Nephron progenitor cell (in vitro differentiated cells): ENCODE data around the gene ERLEC1.

Experiments
- DNase-seq: peaks from one replicate; pipeline ENCODE4 v3.0.0; 2021
- H3K27ac Mint-ChIP-seq: 2 replicates; pipeline ENCODE4 v1.8.0; 2021; ENCODE audit warnings: mild to moderate bottlenecking, moderate library complexity, mixed read lengths
- H3K27me3 Mint-ChIP-seq: 2 replicates; pipeline ENCODE4 v1.8.0; 2021; ENCODE audit warnings: mild to moderate bottlenecking, low read depth, mixed read lengths; ENCODE audit not compliant: poor library complexity
- H3K36me3 Mint-ChIP-seq: 2 replicates; pipeline ENCODE4 v1.8.0; 2021; ENCODE audit warnings: low read depth, mixed read lengths
- H3K4me1 Mint-ChIP-seq: 2 replicates; pipeline ENCODE4 v1.8.0; 2021; ENCODE audit warnings: mixed read lengths
- H3K4me3 Mint-ChIP-seq: 2 replicates; pipeline ENCODE4 v1.8.0; 2021; ENCODE audit warnings: mild to moderate bottlenecking, moderate library complexity, mixed read lengths
- H3K9me3 Mint-ChIP-seq: 2 replicates; pipeline ENCODE4 v1.8.0; 2021; ENCODE audit warnings: mild to moderate bottlenecking, moderate library complexity, mixed read lengths
- CTCF ChIP-seq: fragments of 200-600 bp; sonication (generic); IDR thresholded peaks from 2 replicates; pipeline ENCODE4 v1.5.0; 2021; ENCODE audit warnings: antibody characterized with exemption

Gene ERLEC1

DNA sequence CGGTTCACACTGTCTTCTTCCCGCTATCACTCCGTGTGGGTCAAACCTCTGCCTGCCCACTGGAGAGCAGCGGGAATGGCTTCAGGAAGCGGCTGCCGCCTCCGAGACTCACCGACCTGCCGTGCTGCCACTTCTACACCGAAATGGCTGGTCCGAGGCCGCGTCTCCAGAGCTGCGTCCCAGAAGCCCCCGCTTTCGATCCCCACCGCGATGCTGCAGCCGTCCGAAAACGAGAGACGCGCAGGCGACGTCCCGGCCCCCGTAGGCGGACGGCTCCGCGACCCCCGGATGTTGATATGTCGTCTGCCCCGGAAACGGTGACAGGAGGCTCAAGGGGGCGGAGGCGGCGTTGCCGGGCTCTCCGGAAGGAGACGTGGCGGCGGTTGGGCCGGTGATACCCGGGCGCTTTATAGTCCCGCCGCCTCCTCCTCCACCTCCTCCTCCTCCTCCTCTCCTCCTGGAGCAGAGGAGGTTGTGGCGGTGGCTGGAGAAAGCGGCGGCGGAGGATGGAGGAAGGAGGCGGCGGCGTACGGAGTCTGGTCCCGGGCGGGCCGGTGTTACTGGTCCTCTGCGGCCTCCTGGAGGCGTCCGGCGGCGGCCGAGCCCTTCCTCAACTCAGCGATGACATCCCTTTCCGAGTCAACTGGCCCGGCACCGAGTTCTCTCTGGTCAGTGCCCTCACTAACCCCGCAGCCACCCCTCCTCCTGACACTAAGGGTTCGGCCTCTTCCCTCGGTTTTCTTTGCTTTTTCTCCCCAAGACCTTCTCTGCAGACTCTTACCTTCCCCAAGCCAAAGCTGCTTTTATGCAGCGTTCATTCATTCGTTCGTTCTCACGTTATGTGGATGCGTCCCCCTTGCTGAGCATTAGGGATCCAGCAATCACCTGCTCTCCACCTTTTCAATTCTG, at the start of gene ERLEC1, which contains the start of gene ASB3:
ERLEC1 (plus strand) TSS at position 340 of the 909 bp plus-strand sequence; CDS start at position 507, 167 bp downstream.
ASB3 (minus strand) TSS at position 249 of the 909 bp plus-strand sequence. CDS start 21,381 bp downstream, outside the sequence.
- Mint-ChIP-seq H3K27me3 (peaks cover 5% of the 10 kb centered on the region), H3K36me3 (peaks cover 15% of the 10 kb centered on the region), H3K4me1 (peaks cover 50% of the 10 kb centered on the region), H3K9me3 (no peaks in the 10 kb centered on the region), H3K27ac (peak within 1 kb of the TSS; percentile 100), H3K4me3 (peak within 1 kb of the TSS; percentile 98)
- peak; percentile 89 for DNase-seq
- no peak for TF ChIP-seq CTCF

DNA sequence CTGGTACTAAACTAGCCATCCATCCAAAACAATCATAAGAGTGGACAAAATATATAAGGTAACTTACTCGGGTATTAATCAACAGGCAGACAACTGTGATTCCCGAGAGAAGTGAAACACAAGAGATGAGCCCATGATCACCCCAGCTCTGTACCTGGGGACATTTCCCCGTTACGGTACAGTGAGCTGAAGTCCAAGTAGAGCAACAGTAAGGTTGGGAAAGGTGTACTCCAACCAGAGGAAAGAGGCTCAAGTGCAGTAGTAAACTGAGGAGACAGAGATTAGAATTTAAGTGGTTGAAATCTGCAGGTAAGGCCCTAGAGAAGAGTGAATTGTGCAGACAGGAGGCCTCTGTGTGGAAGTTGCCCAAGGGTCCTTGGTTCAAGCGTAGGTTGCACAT, 49.8 kb upstream of the ERLEC1 start:
- H3K9me3 Mint-ChIP-seq = peaks cover 14% of the 10 kb centered on the region
- no peaks in the 10 kb centered on the region for H3K4me1 Mint-ChIP-seq
- no peaks in the 10 kb centered on the region for H3K27me3 Mint-ChIP-seq
- H3K36me3 Mint-ChIP-seq = peaks cover 54% of the 10 kb centered on the region
- H3K27ac Mint-ChIP-seq = peak overlapping the region; percentile 7
- no peak for TF ChIP-seq CTCF
- H3K4me3 Mint-ChIP-seq = no peak overlapping the region
- DNase-seq = no peak

GRCh38 chr2:53739032-53739431, 47.8 kb upstream of the ERLEC1 start:
- no peak overlapping the region for H3K4me3 Mint-ChIP-seq
- TF ChIP-seq CTCF = no peak
- no peaks in the 10 kb centered on the region for H3K27me3 Mint-ChIP-seq
- no peak overlapping the region for H3K27ac Mint-ChIP-seq
- H3K36me3 Mint-ChIP-seq = peaks cover 41% of the 10 kb centered on the region
- no peaks in the 10 kb centered on the region for H3K4me1 Mint-ChIP-seq
- peaks cover 12% of the 10 kb centered on the region for H3K9me3 Mint-ChIP-seq
- DNase-seq = no peak

GRCh38 chr2:53740170-53740569, 46.7 kb upstream of the ERLEC1 start:
- Mint-ChIP-seq H3K4me3 (no peak overlapping the region), H3K36me3 (peaks cover 32% of the 10 kb centered on the region), H3K4me1 (no peaks in the 10 kb centered on the region), H3K27ac (no peak overlapping the region), H3K9me3 (peaks cover 4% of the 10 kb centered on the region), H3K27me3 (no peaks in the 10 kb centered on the region)
- no peak for DNase-seq
- peak; percentile 14 for TF ChIP-seq CTCF

- TF ChIP-seq CTCF = no peak
- Mint-ChIP-seq H3K4me1 (no peaks in the 10 kb centered on the region), H3K9me3 (no peaks in the 10 kb centered on the region), H3K27me3 (no peaks in the 10 kb centered on the region), H3K36me3 (peaks cover 49% of the 10 kb centered on the region), H3K4me3 (no peak overlapping the region), H3K27ac (no peak overlapping the region)
- DNase-seq = no peak
Measured at GRCh38 chr2:53744395-53745065, 42.3 kb upstream of the ERLEC1 start.
